ENCODE measurements around the gene C5orf63. TPM values are rescaled to one million over a fixed set of nuclear protein-coding genes. Genes with fewer than 3 reads are reported as not detected.

C5orf63 gene
- total and polyA plus RNA-seq, 2 of the 8 experiments (the other 6 are each of a cell fraction or from before 2014, with no cell fraction given), result 0.67 to 0.71 TPM

GRCh38 chr5:127055880-127056653 lies 17.2 kb downstream of the C5orf63 start:
- no peak overlapping the region for H2BK120ac ChIP-seq (replicated peaks; ENCODE audit: low read depth, low read length)
- peaks cover 0 to 5% of the 10 kb centered on the region in 2 experiments; a peak in 1 of 4 replicates for H3K9me3 ChIP-seq (ENCODE audit: insufficient read depth in 2 of 2, low read depth in 1 of 2, low read length in 1 of 2)
- H3K4me1 ChIP-seq (replicated peaks in 1 of 4; ENCODE audit: control insufficient read depth in 3 of 4, insufficient read depth in 4 of 4, low read length in 3 of 4), result no peaks in the 10 kb centered on the region
- H3K9ac ChIP-seq (replicated peaks in 1 of 4; ENCODE audit: extremely low read depth in 1 of 4, low read depth in 3 of 4, low read length in 3 of 4), result no peak overlapping the region
- no peaks in the 10 kb centered on the region for H3K79me2 ChIP-seq (ENCODE audit: control insufficient read depth in 1 of 2, insufficient read depth in 2 of 2, low read length in 2 of 2)
- no peaks in the 10 kb centered on the region for H3K23me2 ChIP-seq (ENCODE audit: low read depth, low read length)
- H3K4ac ChIP-seq (replicated peaks; ENCODE audit: insufficient read length, low read depth, low read length), result no peak overlapping the region
- ChIA-PET POLR2A (ENCODE audit: partially characterized antibody) (no interaction called here), CTCF (ENCODE audit: partially characterized antibody) (interaction anchor here (0.9 to 2.5 kb wide), 2 partner anchors 9 kb away, joined by 3 to 8 read pairs; no protein-coding TSS in a partner anchor)
- no peaks in the 10 kb centered on the region for H3K27me3 ChIP-seq (replicated peaks in 1 of 4; ENCODE audit: control insufficient read depth in 3 of 4, extremely low read depth in 1 of 4, insufficient read depth in 3 of 4, low read length in 3 of 4)
- H4K20me1 ChIP-seq (replicated peaks in 1 of 2; ENCODE audit: control insufficient read depth in 1 of 2, insufficient read depth in 2 of 2, low read length in 2 of 2), result no peaks in the 10 kb centered on the region
- H3K27ac ChIP-seq (ENCODE audit: low read depth, low read length), result no peak overlapping the region
- no peak overlapping the region for H2BK5ac ChIP-seq (ENCODE audit: low read depth, low read length)
- H2BK20ac ChIP-seq (ENCODE audit: low read length), result no peak overlapping the region
- H3K18ac ChIP-seq (ENCODE audit: extremely low read depth, low read length), result no peak overlapping the region
- H4K8ac ChIP-seq (ENCODE audit: extremely low read depth, insufficient read depth, low read length), result no peak overlapping the region
- H3K14ac ChIP-seq (ENCODE audit: insufficient read length), result no peak overlapping the region
- no peak for DNase-seq (ENCODE audit: low read depth in 1 of 2, low spot score in 2 of 2)
- no peak overlapping the region for H2BK15ac ChIP-seq (ENCODE audit: low read length)
- H4K5ac ChIP-seq (ENCODE audit: insufficient read length, low read depth, low read length), result no peak overlapping the region
- no peaks in the 10 kb centered on the region for H3K79me1 ChIP-seq (ENCODE audit: low read depth, low read length)
- H3K4me3 ChIP-seq (ENCODE audit: extremely low read depth in 1 of 4, insufficient read depth in 2 of 4, low read depth in 3 of 4, low read length in 4 of 4), result no peak overlapping the region
- H2BK12ac ChIP-seq (ENCODE audit: low read depth, low read length), result no peak overlapping the region
- TF ChIP-seq CHD2 (IDR thresholded peaks at IDR 0.05; ENCODE audit: low read length), result no peak
- no peak for TF ChIP-seq RNF2 (IDR thresholded peaks at IDR 0.05; ENCODE audit: borderline replicate concordance, low read depth, low read length, missing control alignments, poor library complexity, severe bottlenecking)
- no peak for TF ChIP-seq FOSL1 (IDR thresholded peaks at IDR 0.05; ENCODE audit: insufficient read depth, low read depth, low read length)
- TF ChIP-seq GABPA (IDR thresholded peaks at IDR 0.05; ENCODE audit: borderline replicate concordance, insufficient read depth, low read length), result no peak
- no peak for TF ChIP-seq TEAD4 (IDR thresholded peaks at IDR 0.05; ENCODE audit: low read depth, low read length)
- no peak for TF ChIP-seq SUZ12 (IDR thresholded peaks at IDR 0.05; ENCODE audit: low read length)
- TF ChIP-seq BACH1 (IDR thresholded peaks at IDR 0.05; ENCODE audit: low read length), result no peak
- TF ChIP-seq SIX5 (IDR thresholded peaks at IDR 0.05; ENCODE audit: low read depth, low read length), result no peak
- TF ChIP-seq JUN (IDR thresholded peaks at IDR 0.05; ENCODE audit: low read depth, low read length), result no peak
- WGBS, 2 experiments (ENCODE audit: extremely low coverage in 1 of 2, insufficient coverage in 1 of 2, insufficient read length in 1 of 2, insufficient replicate concordance in 2 of 2, low coverage in 1 of 2, low lambda C conversion rate in 2 of 2, missing lambda C conversion rate in 1 of 2), result 88% methylated on average over 3 of the region's 3 CpGs; no CpG with 5 or more reads in 1 of the 2 experiments
- H4K91ac ChIP-seq (replicated peaks; ENCODE audit: insufficient read length, low read length), result no peak overlapping the region
- no peak overlapping the region for H3K56ac ChIP-seq (replicated peaks; ENCODE audit: insufficient read length, low read depth, low read length)
- no peak overlapping the region for H2AFZ ChIP-seq (ENCODE audit: low read length)
- H3K23ac ChIP-seq (ENCODE audit: insufficient read length), result no peak overlapping the region
- FAIRE-seq, result no peak
- no peaks in the 10 kb centered on the region; a peak in 1 of 8 replicates for H3K36me3 ChIP-seq (ENCODE audit: control insufficient read depth in 2 of 4, insufficient read depth in 4 of 4, low read length in 3 of 4)
- H2AK5ac ChIP-seq (ENCODE audit: low read depth, low read length), result no peak overlapping the region
- H3K4me2 ChIP-seq (ENCODE audit: insufficient read depth in 1 of 2, low read depth in 2 of 2, low read length in 2 of 2), result no peak overlapping the region

Measured in H1 (cell line).